MM.1S (cell line): Measurements from ENCODE around the gene PSORS1C2.

Experiments used
- CTCF ChIP-seq: fragments of 300-600 bp; sonication (generic); IDR thresholded peaks from 2 replicates; pipeline ENCODE4 v1.5.1; 2016; ENCODE audit warnings: antibody characterized with exemption, low read length, mixed read lengths
- EZH2 ChIP-seq: fragments of 300-600 bp; sonication (generic); optimal IDR thresholded peaks from 2 replicates; pipeline ENCODE3; 2017; ENCODE audit warnings: low read depth, mild to moderate bottlenecking, antibody characterized with exemption, low read length, mixed read lengths
- EZH2phosphoT487 ChIP-seq: fragments of 300-600 bp; sonication (generic); IDR thresholded peaks from 2 replicates; pipeline ENCODE4 v1.6.1; 2018; ENCODE audit warnings: antibody characterized with exemption, low read length

GRCh38 chr6:31158863-31159855 is 20.3 kb upstream of the PSORS1C2 start:
- TF ChIP-seq CTCF (peak; percentile 26), EZH2 (no peak), EZH2phosphoT487 (no peak)
